Astrocyte (in vitro differentiated cells and primary cell): ENCODE results near the gene SRPRB.

Experiments
- CTCF ChIP-seq: IDR thresholded peaks from 2 replicates; pipeline ENCODE4 v1.5.1; 2011; ENCODE audit warnings: low read depth, mild to moderate bottlenecking, inconsistent platforms, low read length, moderate library complexity; ENCODE audit not compliant: insufficient read depth
- EZH2 ChIP-seq: IDR thresholded peaks from 2 replicates; pipeline ENCODE4 v1.6.1; 2012; ENCODE audit warnings: mild to moderate bottlenecking, low read length, inconsistent platforms; ENCODE audit not compliant: insufficient read depth

DNA sequence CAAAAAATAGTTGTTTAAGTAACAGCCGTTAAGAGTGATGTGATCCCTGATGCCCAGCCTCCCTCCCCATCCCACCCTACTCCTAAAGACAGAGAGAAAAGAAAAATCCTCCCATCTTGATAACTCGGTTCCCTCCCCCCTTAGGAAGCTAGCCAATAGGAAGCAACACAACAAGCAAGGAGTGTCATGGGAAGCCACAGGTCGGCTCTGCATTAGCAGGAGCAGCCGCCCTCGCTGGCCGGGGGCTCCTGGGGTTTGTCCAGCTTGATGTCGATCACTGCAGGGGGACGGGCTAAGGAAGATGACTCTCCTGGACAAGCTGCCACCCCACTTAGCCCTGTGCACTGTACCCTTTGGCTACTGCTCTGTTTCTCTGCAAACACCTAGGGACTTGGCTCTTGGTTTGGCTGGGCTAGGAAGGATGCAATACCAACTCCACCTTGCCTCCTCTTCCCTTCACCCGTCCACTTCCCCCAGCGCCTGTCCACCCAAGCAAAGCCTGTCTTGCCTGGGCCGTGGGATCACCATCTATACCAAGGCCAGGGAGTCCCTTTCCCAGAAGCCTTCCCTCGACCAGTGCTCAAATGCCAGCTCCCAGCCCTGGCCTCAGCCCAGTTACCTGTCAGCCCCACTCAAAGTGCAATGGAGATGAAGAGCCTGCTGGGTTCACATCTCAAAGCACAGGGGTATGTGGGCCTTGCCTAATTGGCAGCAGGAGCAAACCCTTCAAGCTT, 23.1 kb downstream of the SRPRB start:
- TF ChIP-seq CTCF: no peak
- TF ChIP-seq EZH2: no peak
